Lung microvascular endothelial cell (primary cell): Measurements from ENCODE around the gene TNN. TPM values are rescaled to one million over a fixed set of nuclear protein-coding genes. Genes with fewer than 3 reads are reported as not detected.
"Not testable (repeated sequence)": the region's sequence is repeated elsewhere in the genome, so short reads cannot be mapped to it uniquely, and the experiment has no call there.

Experiments
- DNase-seq, 2 donors: peaks; one replicate each; pipeline versions ENCODE4 v3.0.0 to v3.0.0-alpha.2; 2010; ENCODE audit warnings: low read depth in 2 of 2
- total RNA-seq: library from RNA; depleted of rRNA; stranded (reverse); fragments of >200 nt; gene quantifications from 2 replicates; pipeline ENCODE4 v1.2.1, GENCODE V29; 2014

Gene TNN
- total RNA-seq, 1 donor from 2014 or later, result not detected

GRCh38 chr1:175106536-175106935, 38.9 kb downstream of the TNN start:
- DNase-seq, result not testable (repeated sequence)

DNA sequence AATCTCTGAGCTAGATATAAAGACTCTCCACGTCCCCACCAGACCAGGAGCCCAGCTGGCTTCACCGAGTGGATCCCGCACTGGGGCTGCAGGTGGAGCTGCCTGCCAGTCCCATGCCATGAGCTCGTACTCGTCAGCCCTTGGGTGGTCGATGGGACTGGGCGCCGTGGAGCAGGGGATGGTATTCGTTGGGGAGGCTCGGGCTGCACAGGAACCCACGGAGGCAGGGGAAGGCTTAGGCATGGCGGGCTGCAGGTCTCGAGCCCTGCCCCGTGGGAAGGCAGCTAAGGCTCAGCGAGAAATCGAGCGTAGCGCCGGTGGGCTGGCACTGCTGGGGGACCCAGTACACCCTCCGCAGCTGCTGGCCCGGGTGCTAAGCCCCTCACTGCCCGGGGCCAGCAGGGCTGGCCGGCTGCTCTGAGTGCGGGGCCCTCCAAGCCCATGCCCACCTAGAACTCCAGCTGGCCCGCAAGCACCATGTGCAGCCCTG, 40.7 kb downstream of the TNN start:
- DNase-seq, result not testable (repeated sequence)

GRCh38 chr1:175114996-175115395, 47.4 kb downstream of the TNN start:
- no peak for DNase-seq

DNA sequence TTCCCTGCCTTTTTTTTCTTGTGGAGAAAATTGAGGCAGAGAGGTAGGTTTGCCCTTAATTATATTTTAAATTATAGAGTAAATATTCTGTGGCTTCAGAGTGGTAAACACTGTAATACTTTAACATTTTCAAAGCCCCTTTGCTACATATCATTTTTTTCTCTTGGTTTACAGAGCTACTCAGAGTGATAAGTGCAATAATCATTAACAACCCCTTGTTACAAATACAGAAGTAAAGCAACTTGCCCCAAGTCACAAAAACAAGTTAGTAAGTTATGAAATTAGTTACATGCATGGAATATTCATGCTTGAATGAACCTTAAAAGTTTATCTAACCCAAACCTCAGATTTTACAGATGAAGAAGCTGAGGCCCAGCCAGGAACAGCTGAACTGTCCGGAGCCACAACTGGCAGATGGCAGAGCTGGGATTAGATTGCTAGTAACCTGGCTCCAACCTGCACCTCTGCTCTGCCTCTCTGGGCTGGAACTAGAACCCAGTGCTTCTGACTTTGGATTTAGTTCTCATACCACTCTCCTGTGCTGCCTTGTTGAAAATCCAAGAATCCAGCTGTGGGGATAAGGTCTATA, 48.7 kb downstream of the TNN start:
- no peak for DNase-seq

DNA sequence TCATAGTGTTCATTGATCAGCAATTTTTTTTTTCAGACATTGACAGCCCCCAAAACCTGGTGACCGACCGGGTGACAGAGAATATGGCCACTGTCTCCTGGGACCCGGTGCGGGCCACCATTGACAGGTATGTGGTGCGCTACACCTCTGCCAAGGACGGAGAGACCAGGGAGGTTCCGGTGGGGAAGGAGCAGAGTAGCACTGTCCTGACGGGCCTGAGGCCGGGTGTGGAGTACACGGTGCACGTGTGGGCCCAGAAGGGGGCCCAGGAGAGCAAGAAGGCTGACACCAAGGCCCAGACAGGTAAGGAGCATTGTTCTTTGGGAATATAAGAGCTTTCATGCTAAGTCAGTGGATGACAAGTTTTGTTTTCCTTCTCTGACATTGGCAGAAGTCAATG, 49.3 kb downstream of the TNN start:
- DNase-seq, result no peak

DNA sequence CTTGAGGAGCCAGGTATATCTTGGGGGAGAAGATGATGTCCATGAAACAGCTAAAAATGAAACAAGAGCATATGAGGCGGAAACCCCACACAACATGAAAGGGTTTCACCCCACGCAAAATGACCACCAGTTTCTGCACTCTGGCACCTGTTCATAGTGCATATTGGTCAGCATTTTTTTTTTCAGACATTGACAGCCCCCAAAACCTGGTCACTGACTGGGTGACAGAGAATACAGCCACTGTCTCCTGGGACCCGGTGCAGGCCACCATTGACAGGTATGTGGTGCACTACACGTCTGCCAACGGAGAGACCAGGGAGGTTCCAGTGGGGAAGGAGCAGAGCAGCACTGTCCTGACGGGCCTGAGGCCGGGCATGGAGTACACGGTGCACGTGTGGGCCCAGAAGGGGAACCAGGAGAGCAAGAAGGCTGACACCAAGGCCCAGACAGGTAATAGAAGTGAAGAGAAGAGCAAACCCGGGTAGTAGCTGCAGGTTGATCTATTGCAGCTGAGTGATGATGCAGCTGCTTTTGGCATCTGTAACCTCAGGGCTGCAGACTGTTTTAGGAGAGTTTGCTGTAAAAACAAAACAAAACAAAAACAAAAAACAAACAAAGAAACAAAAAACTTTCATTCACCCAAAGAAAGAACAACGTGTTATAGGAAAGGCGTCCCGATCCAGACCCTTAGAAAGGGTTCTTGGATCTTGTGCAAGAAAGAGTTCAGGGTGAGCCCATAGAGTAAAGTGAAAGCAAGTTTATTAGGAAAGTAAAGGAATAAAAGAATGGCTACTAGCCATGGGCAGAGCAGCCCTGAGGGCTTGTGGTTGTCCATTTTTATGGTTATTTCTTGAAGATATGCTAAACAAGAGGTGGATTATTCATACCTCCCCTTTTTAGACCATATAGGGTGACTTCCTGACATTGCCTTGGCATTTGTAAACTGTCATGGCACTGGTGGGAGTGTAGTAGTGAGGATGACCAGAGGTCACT, 51.0 kb downstream of the TNN start:
- DNase-seq, result no peak

- no peak for DNase-seq
Measured at GRCh38 chr1:175120511-175120910, 52.9 kb downstream of the TNN start.

DNA sequence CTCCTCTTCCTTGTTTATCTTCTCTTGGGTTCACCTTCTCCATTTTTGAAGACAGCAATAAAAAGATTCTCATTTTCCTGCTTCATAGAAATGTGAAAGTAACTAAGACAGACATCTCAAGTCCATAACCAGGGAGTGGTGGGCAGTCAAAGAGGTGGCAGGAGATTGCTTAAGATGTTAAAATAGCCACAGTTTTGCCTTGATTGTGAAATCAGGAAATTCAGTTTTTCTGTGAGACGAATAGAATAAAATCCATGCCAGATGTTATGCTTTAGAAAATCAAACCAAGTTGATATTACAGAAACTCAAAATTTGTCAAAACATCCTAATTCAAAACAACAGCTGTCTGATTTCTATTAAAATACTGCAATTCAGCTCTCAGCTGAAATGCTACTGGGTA, 57.2 kb downstream of the TNN start:
- no peak for DNase-seq

- DNase-seq, result no peak
Measured at GRCh38 chr1:175126347-175126746, 58.7 kb downstream of the TNN start.

DNA sequence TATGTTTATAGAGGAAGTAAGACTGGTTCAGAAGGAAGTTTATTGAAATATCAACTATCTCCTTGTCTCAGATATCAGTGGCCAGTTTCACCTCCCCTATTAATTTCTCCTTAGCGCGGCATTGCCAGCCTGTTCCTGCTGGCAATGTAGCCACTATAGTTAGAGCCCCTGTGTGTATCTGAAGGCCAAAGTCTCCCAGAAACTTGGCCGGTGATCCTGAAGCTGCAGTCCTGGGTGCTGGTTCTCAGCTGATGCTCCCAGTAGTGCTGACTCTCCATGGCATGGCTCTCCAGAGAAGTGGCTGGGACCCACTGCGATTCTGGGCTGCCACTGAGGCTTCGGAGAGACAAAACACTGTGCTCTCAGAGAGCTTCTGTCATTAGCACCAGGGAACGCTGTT, 59.9 kb downstream of the TNN start:
- no peak for DNase-seq

GRCh38 chr1:175128523-175128922, 60.9 kb downstream of the TNN start:
- no peak for DNase-seq

GRCh38 chr1:175129182-175129581, 61.5 kb downstream of the TNN start:
- DNase-seq, result no peak

- no peak for DNase-seq
Measured at GRCh38 chr1:175129644-175129996, 62.0 kb downstream of the TNN start.

GRCh38 chr1:175129997-175130648, 62.5 kb downstream of the TNN start:
- DNase-seq, result peak; percentile 41 to 94

- no peak for DNase-seq
Measured at GRCh38 chr1:175130649-175131045, 63.0 kb downstream of the TNN start.

- DNase-seq, result no peak
Measured at GRCh38 chr1:175131095-175131494, 63.5 kb downstream of the TNN start.

DNA sequence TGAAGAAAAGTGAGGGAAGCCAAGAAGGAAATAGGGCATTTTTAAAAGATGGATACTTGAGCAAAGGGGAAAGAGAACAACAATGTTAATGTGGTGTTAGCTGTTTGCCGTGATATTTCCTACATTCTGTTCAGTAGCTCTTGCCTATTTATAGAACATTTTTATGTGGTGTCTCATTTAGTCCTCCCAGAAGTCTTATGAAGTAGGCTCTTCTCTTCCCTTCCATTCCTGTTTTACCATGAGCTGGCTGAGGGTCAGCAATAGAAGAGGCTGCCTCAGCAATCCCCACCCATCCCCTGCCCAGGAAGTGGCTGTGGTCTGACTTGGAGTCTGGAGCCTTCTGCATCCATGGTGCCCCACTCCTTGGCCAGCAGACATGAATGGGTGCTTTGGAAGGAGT, 64.8 kb downstream of the TNN start:
- DNase-seq, result no peak

DNA sequence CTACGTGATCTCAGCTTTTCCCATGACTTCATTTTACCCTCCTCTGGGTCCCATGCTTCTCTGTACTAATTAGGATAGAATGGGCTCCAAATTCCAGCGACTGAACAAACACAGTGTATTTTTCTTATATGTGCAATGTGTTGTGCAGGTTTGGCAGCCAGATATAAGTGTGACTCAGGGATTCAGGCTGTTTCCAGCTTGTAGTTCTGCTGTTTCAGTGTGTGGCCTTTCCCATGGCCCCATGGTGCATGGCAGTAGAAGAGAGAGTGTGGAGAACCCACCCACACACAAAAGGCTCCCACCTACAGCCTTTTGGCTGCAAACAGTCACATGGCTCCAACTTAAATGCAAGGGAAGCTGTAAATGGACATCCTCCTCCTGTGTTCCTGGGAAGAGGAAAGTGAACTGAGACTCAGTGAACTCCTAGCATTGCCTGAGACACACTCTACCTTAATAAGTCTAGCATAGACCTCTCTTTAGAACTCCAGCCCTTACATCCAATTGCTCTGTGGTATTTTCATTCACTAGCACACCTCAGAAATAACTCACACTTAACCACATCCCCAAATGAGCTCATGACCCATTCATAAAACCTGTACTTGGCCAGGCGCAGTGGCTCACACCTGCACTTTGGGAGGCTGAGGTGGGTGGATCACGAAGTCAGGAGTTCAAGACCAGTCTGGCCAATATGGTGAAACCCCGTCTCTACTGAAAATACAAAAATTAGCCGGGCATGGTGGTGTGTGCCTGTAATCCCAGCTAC, 66.2 kb downstream of the TNN start:
- peak in 1 of 2 donors; percentile 57 for DNase-seq

DNA sequence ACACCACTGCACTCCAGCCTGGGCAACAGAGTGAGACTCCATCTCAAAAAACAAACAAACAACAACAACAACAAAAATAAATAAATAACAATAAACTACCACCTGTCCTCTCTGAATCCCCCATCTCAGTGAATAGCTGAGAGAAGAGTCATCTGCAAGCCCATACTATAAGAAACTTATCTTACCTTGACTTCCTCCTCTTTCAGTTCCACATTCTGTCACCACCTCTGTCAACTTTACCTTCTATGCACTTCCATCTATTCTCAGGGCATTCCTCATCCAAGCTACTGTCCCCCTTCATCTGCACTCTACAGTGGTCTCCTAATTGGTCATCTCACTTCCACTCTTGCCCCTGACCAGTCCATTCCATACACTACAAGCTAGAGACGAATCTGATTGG, 66.9 kb downstream of the TNN start:
- DNase-seq, result no peak

GRCh38 chr1:175136246-175136645, 68.6 kb downstream of the TNN start:
- DNase-seq, result no peak

DNA sequence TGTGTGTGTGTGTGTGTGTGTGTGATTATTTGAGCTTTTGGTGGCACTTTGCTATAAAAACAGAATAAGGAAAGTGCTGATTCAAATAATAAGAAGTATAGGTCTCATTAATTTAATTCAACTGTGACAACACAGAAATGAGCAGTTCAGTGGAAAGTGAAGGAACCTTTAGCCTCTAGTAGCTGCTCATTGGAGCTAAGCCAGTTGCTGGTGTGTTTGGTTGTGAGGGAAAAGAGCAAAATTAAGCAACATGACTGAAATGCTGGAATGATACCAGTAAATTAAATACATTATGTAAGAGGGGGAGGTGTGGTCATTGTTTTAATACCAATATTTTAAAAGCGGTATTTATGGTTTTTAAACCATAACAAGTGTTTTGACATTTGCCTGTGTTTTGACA, 69.7 kb downstream of the TNN start:
- peak in 1 of 2 donors; percentile 11 for DNase-seq

- DNase-seq, result no peak
Measured at GRCh38 chr1:175138579-175138978, 70.9 kb downstream of the TNN start.
